Fibroblast of upper back skin (primary cell): ENCODE data around the gene CCDC122.
A peak's percentile ranks its signal among the peaks of the same experiment; 100 is the strongest.

Source experiments
- DNase-seq: peaks from one replicate; pipeline ENCODE4 v3.0.0-alpha.2; 2013

Gene CCDC122

DNA sequence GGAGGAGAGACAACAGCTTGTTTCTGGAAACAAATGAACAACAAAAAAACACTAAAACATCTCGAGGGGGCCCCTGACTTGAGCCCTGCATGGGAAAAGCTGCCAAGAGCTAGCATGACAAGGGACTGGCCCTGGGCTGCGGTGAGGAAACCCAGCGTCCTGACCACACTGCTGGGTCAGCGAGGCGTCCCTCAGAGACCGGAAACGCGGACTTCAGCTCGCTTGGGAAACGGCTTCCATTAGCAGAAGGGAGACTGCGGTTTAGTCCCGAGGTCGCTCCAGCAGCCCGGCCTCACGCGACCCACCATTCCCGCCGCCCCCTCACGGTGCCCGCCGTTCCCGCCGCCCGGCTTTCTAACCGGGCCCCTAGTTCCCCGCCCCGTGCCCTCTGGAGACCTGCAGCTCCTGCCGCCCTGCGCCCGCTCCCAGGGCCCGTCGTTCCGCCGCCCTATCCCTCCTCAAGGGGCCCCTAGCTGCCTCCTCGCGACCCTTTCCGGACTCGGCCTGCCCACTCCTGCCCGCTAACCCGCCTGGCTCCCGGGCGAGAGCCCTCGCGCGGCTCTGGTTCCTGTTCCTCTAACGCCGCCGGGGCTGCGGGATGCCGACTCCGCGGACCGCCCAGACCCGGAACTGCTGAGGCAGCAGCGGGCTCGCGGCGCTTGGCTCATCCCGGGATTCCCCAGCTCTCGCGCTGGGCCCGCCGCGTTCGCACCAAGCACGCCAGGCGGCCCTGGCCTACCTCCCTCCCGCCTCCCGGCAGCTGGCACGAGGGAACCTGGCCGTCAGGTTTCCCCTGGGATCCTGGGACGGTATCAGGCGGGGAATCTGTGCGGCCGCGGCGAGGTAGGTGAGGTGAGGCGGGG, at the start of gene CCDC122:
Gene CCDC122 (minus strand): TSS at position 849 of the 863 bp plus-strand sequence. CDS start 10,364 bp downstream, outside the sequence.
- DNase-seq: peak; percentile 74

DNA sequence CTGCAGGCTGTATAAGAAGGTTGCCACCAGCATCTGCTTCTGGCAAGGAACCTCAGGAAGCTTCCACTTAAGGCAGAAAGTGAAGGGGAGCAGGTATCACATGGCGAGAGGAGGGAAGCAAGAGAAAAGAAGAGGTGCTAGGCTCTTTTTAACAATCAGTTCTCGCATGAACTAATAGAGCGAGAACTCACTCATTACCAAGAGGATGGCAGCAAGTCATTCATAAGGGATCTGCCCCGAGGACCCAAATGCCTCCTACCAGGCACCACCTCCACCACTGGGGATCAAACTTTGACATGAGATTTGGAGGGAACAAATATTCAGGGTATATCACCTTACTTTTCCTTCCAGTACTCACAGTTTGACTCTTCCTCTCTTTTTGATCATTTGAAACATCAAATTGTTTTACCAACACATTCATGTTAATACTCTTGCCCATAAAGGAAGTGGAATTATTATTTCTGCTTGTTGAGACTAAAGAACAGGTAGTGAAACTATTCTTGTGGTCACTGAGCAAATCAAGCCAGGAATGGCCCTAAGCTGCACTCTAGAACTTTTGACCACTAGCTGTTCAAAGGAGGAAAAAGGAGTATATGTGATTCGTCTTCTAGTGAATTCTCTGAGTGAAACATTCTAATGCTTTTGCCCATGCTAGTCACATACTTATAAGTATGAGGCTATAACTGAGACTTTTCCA, 45.2 kb upstream of the CCDC122 start:
- DNase-seq: no peak

DNA sequence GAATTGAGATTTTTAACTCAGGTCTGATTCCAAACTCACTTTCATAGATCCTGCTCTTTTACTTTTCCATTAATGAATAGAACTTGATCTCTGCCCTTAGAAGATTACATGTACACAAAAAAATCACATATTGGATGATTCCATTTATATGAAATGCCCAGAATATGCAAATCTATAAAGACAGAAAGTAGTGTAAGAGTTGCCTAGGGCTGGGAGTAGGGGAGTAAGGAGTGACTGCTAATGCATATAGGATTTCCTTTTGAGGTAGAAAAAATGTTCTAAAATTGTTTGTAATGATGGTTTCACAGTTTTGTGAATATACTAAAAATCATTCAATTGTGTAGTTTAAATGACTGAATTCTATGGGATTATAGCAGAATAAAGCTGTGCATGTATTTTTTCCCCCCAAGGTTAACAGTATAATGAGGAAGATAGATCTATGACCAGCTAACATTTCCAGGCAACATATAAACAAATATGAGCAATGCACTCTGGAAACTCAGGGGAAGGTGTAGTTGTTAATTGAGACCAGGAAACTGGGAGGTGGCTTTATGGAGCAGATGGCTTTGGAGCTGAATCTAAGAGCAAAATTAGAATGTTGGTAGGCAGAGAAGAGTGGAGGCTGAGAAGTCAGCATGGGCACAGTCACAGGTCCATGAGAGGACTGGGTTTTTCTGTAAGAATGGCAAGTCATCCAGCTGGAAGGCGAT, 41.6 kb upstream of the CCDC122 start:
- no peak for DNase-seq

- no peak for DNase-seq
These were observed 39.1 kb upstream of the CCDC122 start for GRCh38 chr13:43918636-43919035.

GRCh38 chr13:43916828-43917227, 37.3 kb upstream of the CCDC122 start:
- DNase-seq: no peak

- DNase-seq: peak; percentile 65
These were observed 35.9 kb upstream of the CCDC122 start for GRCh38 chr13:43915451-43915850.

DNA sequence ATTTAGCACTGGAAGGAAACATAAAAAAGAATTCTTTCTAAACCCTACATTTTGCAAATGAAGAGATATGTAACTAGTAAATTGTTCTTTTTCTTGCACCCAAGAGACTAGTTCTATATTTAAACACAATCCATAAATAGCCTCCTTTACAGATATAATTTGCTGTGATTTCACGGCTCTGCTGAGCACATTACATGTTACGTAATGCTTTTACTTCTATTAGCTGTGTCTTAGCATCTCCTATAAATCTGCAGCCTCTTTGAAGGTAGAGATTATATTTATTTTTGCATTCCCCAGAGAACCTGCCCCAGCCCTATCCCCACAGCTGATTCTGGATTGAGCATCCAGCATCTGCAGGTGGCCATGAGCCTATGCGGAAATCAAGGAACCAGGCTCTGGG, 32.3 kb upstream of the CCDC122 start:
- DNase-seq: no peak

- DNase-seq: no peak
These were observed 31.7 kb upstream of the CCDC122 start for GRCh38 chr13:43911278-43911677.

- DNase-seq: no peak
These were observed 31.3 kb upstream of the CCDC122 start for GRCh38 chr13:43910856-43911255.

- DNase-seq: peak; percentile 73
These were observed 28.9 kb upstream of the CCDC122 start for GRCh38 chr13:43908156-43909126.

GRCh38 chr13:43905435-43906031, 26.0 kb upstream of the CCDC122 start:
- DNase-seq: peak; percentile 77

DNA sequence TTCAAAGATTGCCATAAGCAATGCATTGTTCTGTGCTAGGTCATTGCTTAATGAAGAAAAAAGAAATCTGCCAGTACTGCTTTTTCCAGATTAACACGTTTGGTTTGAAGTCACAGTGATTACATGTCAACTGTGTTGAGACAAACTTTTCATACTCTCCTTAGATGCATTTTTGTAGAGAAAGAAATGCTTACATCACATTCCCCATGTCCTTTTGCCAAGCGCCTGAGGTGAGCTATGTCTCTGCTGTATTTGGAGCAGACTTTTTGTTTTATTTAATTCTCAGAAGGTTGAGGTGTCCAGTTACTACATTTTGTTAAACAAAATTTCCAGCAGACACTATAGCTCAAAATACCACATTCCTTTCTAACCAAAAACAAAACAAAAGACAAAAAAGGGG, 16.4 kb upstream of the CCDC122 start:
- DNase-seq: no peak

DNA sequence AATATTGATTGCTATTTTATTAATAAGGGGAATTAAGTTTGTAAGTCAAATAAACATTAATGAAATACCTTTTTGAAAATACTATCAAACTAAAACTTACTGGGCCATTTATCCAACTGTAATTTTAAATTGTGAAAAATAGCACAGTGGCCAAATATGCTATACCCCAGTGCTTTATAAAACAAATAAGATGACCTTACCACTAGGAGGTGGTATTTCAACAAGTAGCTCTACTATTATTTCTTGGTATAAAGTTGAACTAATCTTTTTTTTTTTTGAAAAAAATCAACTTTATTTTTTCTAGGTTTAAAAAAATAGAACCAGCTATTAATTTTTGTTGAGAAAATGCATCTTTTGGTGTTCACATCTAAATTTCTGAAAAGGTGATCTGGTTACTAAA, 14.9 kb upstream of the CCDC122 start:
- DNase-seq: no peak

GRCh38 chr13:43884222-43884621, 4.7 kb upstream of the CCDC122 start:
- peak; percentile 59 for DNase-seq

- DNase-seq: peak; percentile 71
These were observed 4.1 kb upstream of the CCDC122 start for GRCh38 chr13:43883631-43884030.

- no peak for DNase-seq
These were observed 2.0 kb upstream of the CCDC122 start for GRCh38 chr13:43881580-43881979.

- DNase-seq: no peak
These were observed 1.4 kb upstream of the CCDC122 start for GRCh38 chr13:43880926-43881325.

DNA sequence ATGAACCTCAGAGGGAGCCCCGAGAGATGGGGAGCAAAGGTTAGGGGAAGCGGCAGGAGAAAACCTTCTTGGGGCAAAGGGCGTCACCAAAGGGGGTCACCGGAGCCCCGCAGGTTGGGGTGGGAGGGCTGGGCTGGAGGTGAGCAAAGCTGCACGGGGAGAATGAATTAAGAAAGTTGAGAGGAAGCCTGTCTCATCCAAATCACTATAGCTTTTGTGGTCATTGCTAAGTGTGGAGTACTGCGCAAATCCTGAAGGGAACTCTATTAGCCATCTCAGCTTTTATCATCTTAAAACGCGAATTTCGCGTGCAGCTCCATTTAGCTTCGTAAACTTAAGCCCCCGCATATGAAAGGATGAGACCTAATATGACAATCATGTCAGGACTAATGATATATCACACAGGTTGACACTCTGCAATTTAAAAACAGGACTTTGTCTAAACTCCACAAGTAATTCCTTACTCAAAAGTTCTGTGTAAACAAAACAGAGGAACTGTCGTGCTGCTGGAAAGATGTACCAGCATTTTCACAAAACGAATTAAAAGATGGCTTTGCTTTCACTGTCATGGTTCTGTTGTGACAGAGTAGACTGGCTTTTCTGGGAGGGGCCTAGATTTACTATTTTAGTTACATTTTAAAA, 795 bp upstream of the CCDC122 start:
- no peak for DNase-seq

GRCh38 chr13:43879755-43880181, 228 bp upstream of the CCDC122 start, which contains the start of gene LACC1:
Gene LACC1 (plus strand): TSS chr13:43879904. CDS start chr13:43880986, 1,082 bp downstream.
- DNase-seq: no peak

GRCh38 chr13:43877766-43878165, 1.8 kb downstream of the CCDC122 start:
- DNase-seq: peak; percentile 27

- peak; percentile 68 for DNase-seq
These were observed 2.2 kb downstream of the CCDC122 start for GRCh38 chr13:43877326-43877725.
